BLaER1 treated with 17β-estradiol and CSF1 and Interleukin-3, amounts not matched to agents 10 nM and 100 nM (cell line): ENCODE measurements around the gene CYS1.
"Not testable (repeated sequence)": the region's sequence is repeated elsewhere in the genome, so short reads cannot be mapped to it uniquely, and the experiment has no call there.

Experiments
- H3K27ac ChIP-seq, 11 experiments: shearing (Covaris generic); formaldehyde crosslinking; 2 replicates each; pipeline ENCODE4 v1.8.1; 2022
- H3K27me3 ChIP-seq, 11 experiments: shearing (Covaris generic); formaldehyde crosslinking; 2 replicates each; pipeline ENCODE4 v1.8.1; 2022
- H3K36me3 ChIP-seq, 11 experiments: shearing (Covaris generic); formaldehyde crosslinking; 2 replicates each; pipeline ENCODE4 v1.8.1; 2022
- H3K4me1 ChIP-seq, 10 experiments: shearing (Covaris generic); formaldehyde crosslinking; 2 replicates each; pipeline ENCODE4 v1.8.1; 2022
- H3K4me2 ChIP-seq, 11 experiments: shearing (Covaris generic); formaldehyde crosslinking; 2 replicates each; pipeline ENCODE4 v1.8.1; 2022
- H3K4me3 ChIP-seq, 10 experiments: shearing (Covaris generic); formaldehyde crosslinking; 2 replicates each; pipeline ENCODE4 v1.8.1; 2022
- H3K9ac ChIP-seq, 11 experiments: shearing (Covaris generic); formaldehyde crosslinking; 2 replicates each; pipeline ENCODE4 v1.8.1; 2022
- H3K9me3 ChIP-seq, 11 experiments: shearing (Covaris generic); formaldehyde crosslinking; replicated peaks in 1 of 11; 2 replicates each; pipeline ENCODE4 v1.8.1; 2022
- H4K20me1 ChIP-seq, 11 experiments: shearing (Covaris generic); formaldehyde crosslinking; 2 replicates each; pipeline ENCODE4 v1.8.1; 2022
- Cebpa-rat ChIP-seq, 11 experiments: shearing (Covaris generic); IDR thresholded peaks; 2 replicates each; pipeline ENCODE4 v1.8.1; 2022

CYS1 gene

DNA sequence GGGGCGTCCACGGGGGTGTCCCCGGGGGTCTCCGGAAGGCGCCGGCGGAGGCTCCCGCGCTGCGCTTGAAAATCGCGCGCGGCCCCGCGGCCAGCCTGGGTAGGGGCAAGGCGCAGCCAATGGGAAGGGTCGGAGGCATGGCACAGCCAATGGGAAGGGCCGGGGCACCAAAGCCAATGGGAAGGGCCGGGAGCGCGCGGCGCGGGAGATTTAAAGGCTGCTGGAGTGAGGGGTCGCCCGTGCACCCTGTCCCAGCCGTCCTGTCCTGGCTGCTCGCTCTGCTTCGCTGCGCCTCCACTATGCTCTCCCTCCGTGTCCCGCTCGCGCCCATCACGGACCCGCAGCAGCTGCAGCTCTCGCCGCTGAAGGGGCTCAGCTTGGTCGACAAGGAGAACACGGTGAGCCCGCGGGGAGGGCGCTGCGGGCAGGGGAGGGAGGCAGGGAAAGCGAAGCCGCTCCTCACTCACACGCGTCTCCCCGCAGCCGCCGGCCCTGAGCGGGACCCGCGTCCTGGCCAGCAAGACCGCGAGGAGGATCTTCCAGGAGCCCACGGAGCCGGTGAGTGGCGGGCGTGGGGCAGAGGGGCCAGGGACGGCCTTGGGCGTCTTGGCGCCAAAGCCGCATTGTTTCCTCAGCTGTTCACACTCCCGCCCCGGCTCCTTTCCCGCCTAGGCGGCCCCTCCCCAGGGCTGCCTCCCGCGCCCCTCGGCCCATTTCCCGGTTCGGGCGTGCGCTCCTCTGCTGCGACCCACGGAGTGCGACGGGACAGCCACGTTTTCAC is 42.5 kb upstream of the CYS1 start, which contains the start of gene RRM2:
Gene RRM2 (plus strand): TSS at position 240 of the 781 bp plus-strand sequence. CDS start 60 bp downstream, at position 300.
- H3K9me3 ChIP-seq, result no peaks in the 10 kb centered on the region
- H4K20me1 ChIP-seq, result peaks cover 0 to 50% (median 44%) of the 10 kb centered on the region in 11 experiments; a peak in 17 of 22 replicates
- H3K4me2 ChIP-seq, result peak within 1 kb of the TSS; percentile 85 to 100 (median 92)
- H3K36me3 ChIP-seq, result peaks cover 0 to 47% (median 39%) of the 10 kb centered on the region in 11 experiments; a peak in 18 of 22 replicates
- peaks cover 57 to 90% (median 73%) of the 10 kb centered on the region in 10 experiments for H3K4me1 ChIP-seq
- TF ChIP-seq Cebpa-rat (IDR thresholded peaks at IDR 0.05), result no peak
- H3K27me3 ChIP-seq, result no peaks in the 10 kb centered on the region
- H3K4me3 ChIP-seq, result peak within 1 kb of the TSS; percentile 64 to 89 (median 86)
- peak within 1 kb of the TSS in 10 of 11 experiments; percentile 72 to 97 (median 92); a peak in 21 of 22 replicates for H3K27ac ChIP-seq
- H3K9ac ChIP-seq, result peak within 1 kb of the TSS; percentile 76 to 97 (median 93)

- no peaks in the 10 kb centered on the region for H3K9me3 ChIP-seq
These were observed 40.8 kb upstream of the CYS1 start for GRCh38 chr2:10120877-10121574.

GRCh38 chr2:10120158-10120876 is 40.1 kb upstream of the CYS1 start:
- peak overlapping the region; percentile 46 to 97 (median 93); a peak in 21 of 22 replicates for H3K9ac ChIP-seq
- H3K36me3 ChIP-seq, result peaks cover 0 to 23% (median 15%) of the 10 kb centered on the region in 11 experiments; a peak in 12 of 22 replicates
- peaks cover 0 to 27% (median 20%) of the 10 kb centered on the region in 11 experiments; a peak in 17 of 22 replicates for H4K20me1 ChIP-seq
- peaks cover 48 to 89% (median 64%) of the 10 kb centered on the region in 10 experiments for H3K4me1 ChIP-seq
- no peaks in the 10 kb centered on the region for H3K9me3 ChIP-seq
- no peaks in the 10 kb centered on the region for H3K27me3 ChIP-seq
- peak overlapping the region; percentile 58 to 89 (median 86) for H3K4me3 ChIP-seq
- peak overlapping the region in 10 of 11 experiments; percentile 17 to 97 (median 92); a peak in 19 of 22 replicates for H3K27ac ChIP-seq
- peak overlapping the region; percentile 85 to 100 (median 92) for H3K4me2 ChIP-seq
- no peak for TF ChIP-seq Cebpa-rat (IDR thresholded peaks at IDR 0.05)

More at GRCh38 chr2:10120877-10121574, 40.8 kb upstream of the CYS1 start:
- peak overlapping the region; percentile 46 to 97 (median 93); a peak in 21 of 22 replicates for H3K9ac ChIP-seq
- peak overlapping the region; percentile 85 to 100 (median 92) for H3K4me2 ChIP-seq
- peak overlapping the region; percentile 64 to 89 (median 86) for H3K4me3 ChIP-seq
- H3K27ac ChIP-seq, result peak overlapping the region in 10 of 11 experiments; percentile 17 to 97 (median 92); a peak in 19 of 22 replicates
- H3K4me1 ChIP-seq, result peaks cover 55 to 90% (median 70%) of the 10 kb centered on the region in 10 experiments
- no peaks in the 10 kb centered on the region for H3K27me3 ChIP-seq
- TF ChIP-seq Cebpa-rat (IDR thresholded peaks at IDR 0.05), result no peak
- H4K20me1 ChIP-seq, result peaks cover 0 to 34% (median 27%) of the 10 kb centered on the region in 11 experiments; a peak in 17 of 22 replicates
- H3K36me3 ChIP-seq, result peaks cover 0 to 30% (median 22%) of the 10 kb centered on the region in 11 experiments; a peak in 14 of 22 replicates

GRCh38 chr2:10119601-10120157 is 39.5 kb upstream of the CYS1 start:
- peak overlapping the region; percentile 85 to 100 (median 92) for H3K4me2 ChIP-seq
- TF ChIP-seq Cebpa-rat (IDR thresholded peaks at IDR 0.05), result no peak
- H3K27ac ChIP-seq, result peak overlapping the region in 9 of 11 experiments; percentile 88 to 97 (median 93); a peak in 12 of 22 replicates
- peaks cover 42 to 82% (median 58%) of the 10 kb centered on the region in 10 experiments for H3K4me1 ChIP-seq
- no peaks in the 10 kb centered on the region for H3K9me3 ChIP-seq
- H3K9ac ChIP-seq, result peak overlapping the region in 9 of 11 experiments; percentile 87 to 97 (median 95); a peak in 15 of 22 replicates
- H3K4me3 ChIP-seq, result peak overlapping the region; percentile 58 to 89 (median 86)
- no peaks in the 10 kb centered on the region for H3K27me3 ChIP-seq
- H4K20me1 ChIP-seq, result peaks cover 0 to 20% (median 14%) of the 10 kb centered on the region in 11 experiments; a peak in 15 of 22 replicates
- peaks cover 0 to 16% (median 9%) of the 10 kb centered on the region in 11 experiments; a peak in 9 of 22 replicates for H3K36me3 ChIP-seq

- Histone ChIP-seq H4K20me1 (peaks cover 0 to 13% (median 8%) of the 10 kb centered on the region in 11 experiments; a peak in 10 of 22 replicates), H3K36me3 (peaks cover 0 to 9% (median 7%) of the 10 kb centered on the region in 11 experiments; a peak in 8 of 22 replicates), H3K9ac (no peak overlapping the region; a peak in 1 of 22 replicates), H3K4me2 (peak overlapping the region in 8 of 11 experiments; percentile 4 to 59 (median 46); a peak in 10 of 22 replicates), H3K9me3 (no peaks in the 10 kb centered on the region), H3K4me3 (no peak overlapping the region), H3K27ac (peak overlapping the region in 1 of 11 experiments; percentile 14; a peak in 1 of 22 replicates), H3K4me1 (peaks cover 37 to 75% (median 55%) of the 10 kb centered on the region in 10 experiments), H3K27me3 (no peaks in the 10 kb centered on the region)
- no peak for TF ChIP-seq Cebpa-rat (IDR thresholded peaks at IDR 0.05)
These were observed 38.8 kb upstream of the CYS1 start for GRCh38 chr2:10119027-10119325.

GRCh38 chr2:10109311-10109710 is 29.1 kb upstream of the CYS1 start:
- H3K36me3 ChIP-seq, result 0 out of 22 replicates have a peak, but pooled peaks cover 0 to 6% (median 0%) of the 10 kb centered on the region in 11 experiments
- H3K4me1 ChIP-seq, result peaks cover 0 to 9% (median 0%) of the 10 kb centered on the region in 10 experiments; a peak in 3 of 20 replicates
- H3K27ac ChIP-seq, result no peak overlapping the region
- H3K4me3 ChIP-seq, result no peak overlapping the region
- no peaks in the 10 kb centered on the region for H3K27me3 ChIP-seq
- no peak for TF ChIP-seq Cebpa-rat (IDR thresholded peaks at IDR 0.05)
- 0 out of 22 replicates have a peak overlapping the region, but pooled peaks of 1 of the 11 experiments have one; percentile 24 for H3K9ac ChIP-seq
- H3K4me2 ChIP-seq, result no peak overlapping the region
- peaks cover 6 to 28% (median 21%) of the 10 kb centered on the region in 11 experiments; a peak in 21 of 22 replicates for H3K9me3 ChIP-seq
- no peaks in the 10 kb centered on the region for H4K20me1 ChIP-seq

- not testable (repeated sequence) for H3K27me3 ChIP-seq, H3K4me3 ChIP-seq, H3K9ac ChIP-seq, H4K20me1 ChIP-seq, H3K27ac ChIP-seq, H3K4me2 ChIP-seq, H3K36me3 ChIP-seq
- Histone ChIP-seq H3K4me1 (peaks cover 0 to 28% (median 11%) of the 10 kb centered on the region in 10 experiments; a peak in 13 of 20 replicates), H3K9me3 (peaks cover 6 to 28% (median 21%) of the 10 kb centered on the region in 11 experiments; a peak in 21 of 22 replicates)
These were observed 24.7 kb upstream of the CYS1 start for GRCh38 chr2:10104906-10105305.
